ENCODE data around the gene NMUR2.

- TF ChIP-seq CTCF (conservative IDR thresholded peaks at IDR 0.05), result no peak
- TF ChIP-seq ZFX (IDR thresholded peaks at IDR 0.05), result no peak
Observed at GRCh38 chr5:152403046-152403445, 2.0 kb downstream of the NMUR2 start.

All from C4-2B (cell line).